HEK293T (cell line): Measurements from ENCODE around the gene ZFPM1.

Experiments
- ARNT ChIP-seq: fragments of 450-650 bp; IDR thresholded peaks from 2 replicates; pipeline ENCODE4 v1.6.1; 2017; ENCODE audit warnings: mild to moderate bottlenecking
- BHLHE40 ChIP-seq: fragments of 450-650 bp; IDR thresholded peaks from 2 replicates; pipeline ENCODE4 v1.6.1; 2016; ENCODE audit warnings: mild to moderate bottlenecking, moderate library complexity, borderline replicate concordance
- ELF4 ChIP-seq: fragments of 450-650 bp; IDR thresholded peaks from 2 replicates; pipeline ENCODE4 v1.6.1; 2017; ENCODE audit warnings: antibody characterized with exemption
- FOXK2 ChIP-seq: fragments of 450-650 bp; IDR thresholded peaks from 2 replicates; pipeline ENCODE4 v1.6.1; 2016; ENCODE audit warnings: mild to moderate bottlenecking
- FOXM1 ChIP-seq: fragments of 450-650 bp; IDR thresholded peaks from 2 replicates; pipeline ENCODE4 v1.6.1; 2017; ENCODE audit warnings: mild to moderate bottlenecking, borderline replicate concordance
- LEF1 ChIP-seq: fragments of 450-650 bp; IDR thresholded peaks from 2 replicates; pipeline ENCODE4 v1.6.1; 2017; ENCODE audit warnings: mild to moderate bottlenecking, borderline replicate concordance
- NFRKB ChIP-seq: fragments of 450-650 bp; IDR thresholded peaks from 2 replicates; pipeline ENCODE4 v1.6.1; 2016; ENCODE audit warnings: mild to moderate bottlenecking, moderate library complexity
- ZNF384 ChIP-seq: fragments of 450-650 bp; IDR thresholded peaks from 2 replicates; pipeline ENCODE4 v1.6.1; 2016

- TF ChIP-seq LEF1: no peak
- no peak for TF ChIP-seq NFRKB
- TF ChIP-seq FOXK2: no peak
- TF ChIP-seq ARNT: no peak
- TF ChIP-seq ELF4: no peak
- no peak for TF ChIP-seq FOXM1
- no peak for TF ChIP-seq BHLHE40
- no peak for TF ChIP-seq ZNF384
These were observed 63.6 kb downstream of the ZFPM1 start for GRCh38 chr16:88516601-88517061.
